GM10248 (cell line): ENCODE data around the gene FKBP11.

Experiments
- CTCF ChIA-PET: fragments of 300-600 bp; sonication (Branson Sonifier 250); formaldehyde crosslinking; extraction: SDS; loops from one replicate; lab custom pipeline; 2021; ENCODE audit warnings: antibody characterized with exemption; lab: Yijun Ruan, JAX
- POLR2A ChIA-PET: fragments of 350-650 bp; sonication (Branson Sonifier 250); formaldehyde crosslinking; extraction: SDS; loops from one replicate; lab custom pipeline; 2020; ENCODE audit warnings: antibody characterized with exemption; lab: Yijun Ruan, JAX
- DNase-seq: peaks from one replicate; pipeline ENCODE4 v3.0.0; 2012; ENCODE audit errors: extremely low spot score
- TF ChIP-seq, protein P1 (sequence below): IDR thresholded peaks from 2 replicates; pipeline ENCODE4 v1.5.1; 2012; ENCODE audit warnings: mild to moderate bottlenecking, low read depth; ENCODE audit errors: extremely low read depth, missing control alignments, control extremely low read depth

FKBP11 gene

GRCh38 chr12:48925304-48926011, at the start of gene FKBP11:
Gene FKBP11 (minus strand): TSS chr12:48925492. CDS start chr12:48925428, 64 bp downstream.
- TF ChIP-seq, protein P1, sequence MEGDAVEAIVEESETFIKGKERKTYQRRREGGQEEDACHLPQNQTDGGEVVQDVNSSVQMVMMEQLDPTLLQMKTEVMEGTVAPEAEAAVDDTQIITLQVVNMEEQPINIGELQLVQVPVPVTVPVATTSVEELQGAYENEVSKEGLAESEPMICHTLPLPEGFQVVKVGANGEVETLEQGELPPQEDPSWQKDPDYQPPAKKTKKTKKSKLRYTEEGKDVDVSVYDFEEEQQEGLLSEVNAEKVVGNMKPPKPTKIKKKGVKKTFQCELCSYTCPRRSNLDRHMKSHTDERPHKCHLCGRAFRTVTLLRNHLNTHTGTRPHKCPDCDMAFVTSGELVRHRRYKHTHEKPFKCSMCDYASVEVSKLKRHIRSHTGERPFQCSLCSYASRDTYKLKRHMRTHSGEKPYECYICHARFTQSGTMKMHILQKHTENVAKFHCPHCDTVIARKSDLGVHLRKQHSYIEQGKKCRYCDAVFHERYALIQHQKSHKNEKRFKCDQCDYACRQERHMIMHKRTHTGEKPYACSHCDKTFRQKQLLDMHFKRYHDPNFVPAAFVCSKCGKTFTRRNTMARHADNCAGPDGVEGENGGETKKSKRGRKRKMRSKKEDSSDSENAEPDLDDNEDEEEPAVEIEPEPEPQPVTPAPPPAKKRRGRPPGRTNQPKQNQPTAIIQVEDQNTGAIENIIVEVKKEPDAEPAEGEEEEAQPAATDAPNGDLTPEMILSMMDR, result no peak
- peak; percentile 85 for DNase-seq
- POLR2A ChIA-PET, result interaction anchor here (0.5 to 2.6 kb wide), 5 partner anchors 12 to 137 kb away, joined by 4 to 9 read pairs (median 5); partner anchors contain the start of gene RND1
- CTCF ChIA-PET, result interaction anchor here (0.7 to 9.7 kb wide), 23 partner anchors 11 to 173 kb away, joined by 3 to 111 read pairs (median 7); partner anchors contain the start of genes RND1 and WNT1

DNA sequence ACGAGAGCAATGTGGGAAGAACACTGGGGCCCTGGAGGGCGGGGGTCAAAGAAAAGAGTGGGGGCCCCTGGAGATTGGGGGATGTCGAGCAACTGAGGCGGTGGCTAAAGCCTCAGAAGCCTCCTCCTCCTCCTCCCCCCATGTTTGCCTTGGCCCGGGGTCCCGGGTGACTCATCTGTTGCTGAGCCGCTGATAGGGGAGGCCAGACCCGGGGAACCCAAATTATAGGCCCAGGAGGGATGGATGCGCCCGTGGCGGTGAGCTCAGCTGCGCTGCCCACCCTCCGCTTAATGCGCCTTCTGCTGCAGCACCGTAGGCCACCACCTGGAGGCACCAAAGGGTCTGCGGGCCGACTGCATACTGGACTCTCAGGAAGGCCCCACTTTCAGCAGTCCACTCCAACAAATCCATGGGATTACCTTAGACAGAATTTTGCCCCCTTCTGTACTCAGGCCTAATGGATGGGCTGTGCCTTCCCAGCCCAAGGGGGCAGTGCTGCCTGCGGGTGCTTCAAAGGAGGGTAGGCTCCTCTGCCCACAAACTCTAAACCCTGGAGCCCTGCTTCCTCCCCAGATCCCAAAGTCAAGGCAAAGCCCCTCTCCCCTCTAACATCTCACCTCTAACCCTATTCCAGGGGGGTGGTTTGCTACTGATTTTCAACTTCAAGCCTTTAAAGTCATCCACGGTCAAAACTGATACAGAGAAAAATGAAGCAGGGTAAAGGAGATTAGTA, 48.8 kb upstream of the FKBP11 start:
- DNase-seq, result peak; percentile 63

DNA sequence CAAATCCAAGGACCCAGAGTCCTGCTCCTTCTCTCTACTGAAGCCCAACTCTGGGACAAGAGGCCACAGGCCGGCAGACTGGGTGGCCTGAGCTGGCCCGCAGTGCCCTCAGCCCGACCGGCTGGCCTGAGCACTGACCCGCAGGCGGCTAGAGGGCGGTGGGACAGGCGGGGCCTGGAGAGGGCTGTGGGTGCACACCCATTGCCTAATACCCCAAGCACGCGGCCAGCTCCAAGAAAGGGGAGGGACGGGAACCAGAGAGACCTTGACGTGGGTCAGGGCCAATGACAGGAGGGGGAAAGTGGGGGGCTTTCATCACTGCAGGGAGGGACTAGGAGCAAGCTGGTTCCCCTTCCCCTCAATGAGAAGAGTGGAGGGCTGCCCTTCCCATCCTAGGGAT, 48.2 kb upstream of the FKBP11 start:
- ChIA-PET CTCF (interaction anchor here (1.4 to 16.4 kb wide), 6 partner anchors 8 to 120 kb away, joined by 3 to 417 read pairs (median 6); partner anchors contain the start of genes ARF3, DDN and WNT1), POLR2A (no interaction called here)
- TF ChIP-seq, protein P1, result no peak
- DNase-seq, result no peak

More for the DNA sequence above, 48.8 kb upstream of the FKBP11 start:
- POLR2A ChIA-PET, result interaction anchor here (0.7 kb wide), 1 partner anchor 67 kb away, joined by 3 read pairs; no protein-coding TSS in a partner anchor
- TF ChIP-seq, protein P1, result peak; percentile 58
- CTCF ChIA-PET, result interaction anchor here (1.4 to 16.4 kb wide), 6 partner anchors 8 to 121 kb away, joined by 3 to 417 read pairs (median 6); partner anchors contain the start of genes ARF3, DDN and WNT1

DNA sequence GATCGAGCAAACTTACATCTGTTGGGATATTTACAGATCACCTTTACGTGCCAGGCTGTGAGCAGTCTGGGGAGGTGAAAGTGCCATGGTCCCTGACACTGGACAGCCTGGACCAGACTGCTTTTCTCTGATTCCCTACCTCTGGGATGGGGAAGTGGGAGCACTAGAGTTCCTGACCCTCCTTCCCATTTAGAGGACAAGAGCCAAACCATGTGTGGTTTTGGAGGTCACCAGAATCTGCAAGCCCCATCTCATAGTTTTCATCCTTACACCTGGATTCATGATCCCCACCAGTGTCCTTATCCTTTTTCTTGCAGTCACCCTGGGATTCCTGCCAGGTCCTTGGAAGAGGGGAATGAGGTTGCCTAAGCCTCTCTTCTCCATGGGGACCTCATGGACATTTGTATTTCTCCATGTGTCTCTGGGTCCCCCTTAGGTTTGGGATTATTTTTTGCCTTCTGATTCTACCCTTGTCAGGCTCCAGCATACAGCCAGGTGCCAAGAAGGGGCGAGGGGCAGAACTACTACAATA, 47.7 kb upstream of the FKBP11 start:
- CTCF ChIA-PET, result interaction anchor here (1.4 to 16.4 kb wide), 8 partner anchors 8 to 120 kb away, joined by 3 to 417 read pairs (median 6); partner anchors contain the start of genes ARF3, DDN and WNT1
- TF ChIP-seq, protein P1, result no peak
- POLR2A ChIA-PET, result no interaction called here

DNA sequence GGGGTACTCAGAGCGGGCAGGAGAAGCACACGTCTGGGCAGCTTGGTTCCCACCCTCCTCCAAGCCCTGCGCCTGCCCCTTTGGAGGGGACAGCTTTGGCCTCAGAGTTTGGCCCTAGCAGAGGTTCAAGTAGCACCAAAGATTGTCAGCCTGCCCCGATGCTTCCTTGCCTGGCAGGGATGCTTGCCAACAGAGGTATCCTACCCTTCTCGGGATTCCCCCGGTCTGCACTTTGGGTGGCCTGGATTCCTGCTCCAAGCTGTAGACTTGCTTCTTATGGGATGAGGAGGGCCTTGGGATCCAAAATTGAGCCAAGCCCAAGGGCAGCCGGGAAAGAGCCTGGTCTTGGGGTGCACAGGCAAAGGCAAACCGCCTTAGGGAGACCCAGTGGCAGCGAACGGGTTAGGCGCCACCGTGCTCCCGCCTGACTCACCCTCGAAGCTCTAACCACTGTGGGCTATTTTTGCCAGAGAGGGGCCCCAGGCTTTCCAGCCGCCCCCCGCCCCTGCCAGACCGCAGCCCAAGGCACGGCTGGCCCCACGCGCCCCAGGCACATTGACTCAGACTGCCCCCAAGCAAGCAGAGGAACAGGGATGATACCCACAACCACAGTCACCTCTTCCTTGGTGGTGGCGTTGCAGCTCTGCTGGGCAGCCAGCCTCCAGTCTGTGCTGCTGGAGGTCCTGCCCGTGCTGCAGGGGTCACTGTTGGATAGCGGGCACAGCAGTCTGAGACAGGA, 47.1 kb upstream of the FKBP11 start:
- DNase-seq, result no peak
- TF ChIP-seq, protein P1, result no peak
- POLR2A ChIA-PET, result no interaction called here
- CTCF ChIA-PET, result interaction anchor here (1.9 to 15.6 kb wide), 4 partner anchors 10 to 119 kb away, joined by 5 to 264 read pairs (median 46); partner anchors contain the start of genes DDN and WNT1

More for the DNA sequence above, 47.7 kb upstream of the FKBP11 start:
- DNase-seq, result no peak
